Measurements from ENCODE around the gene NAA38.
"Not testable (repeated sequence)": the region's sequence is repeated elsewhere in the genome, so short reads cannot be mapped to it uniquely, and the experiment has no call there.

The NAA38 gene

GRCh38 chr17:7831233-7831632 is 26.1 kb downstream of the NAA38 start:
- no peak for DNase-seq

- no peak for DNase-seq
Measured at GRCh38 chr17:7830616-7831015, 26.7 kb downstream of the NAA38 start.

- peak in 8 of 58 donors; percentile 6 to 46 (median 12) for DNase-seq
Measured at GRCh38 chr17:7825206-7825990, 32.0 kb downstream of the NAA38 start.

GRCh38 chr17:7824021-7824924 is 33.1 kb downstream of the NAA38 start:
- no peak for DNase-seq

- peak in 1 of 58 donors; percentile 29 for DNase-seq
Measured at GRCh38 chr17:7823581-7824001, 33.8 kb downstream of the NAA38 start.

GRCh38 chr17:7822126-7822525 is 35.2 kb downstream of the NAA38 start:
- DNase-seq, result no peak

GRCh38 chr17:7820231-7820630 is 37.1 kb downstream of the NAA38 start:
- DNase-seq, result no peak

GRCh38 chr17:7818746-7819645 is 38.4 kb downstream of the NAA38 start:
- DNase-seq, result no peak

GRCh38 chr17:7818026-7818425 is 39.3 kb downstream of the NAA38 start:
- DNase-seq, result no peak

- no peak for DNase-seq
Measured at GRCh38 chr17:7817643-7817964, 39.8 kb downstream of the NAA38 start.

- no peak for DNase-seq
Measured at GRCh38 chr17:7816926-7817642, 40.3 kb downstream of the NAA38 start.

- DNase-seq, result no peak
Measured at GRCh38 chr17:7814969-7815368, 42.4 kb downstream of the NAA38 start.

- no peak for DNase-seq
Measured at GRCh38 chr17:7811251-7811650, 46.1 kb downstream of the NAA38 start.

- DNase-seq, result not testable (repeated sequence)
Measured at GRCh38 chr17:7809791-7810343, 47.5 kb downstream of the NAA38 start.

- no peak for DNase-seq
Measured at GRCh38 chr17:7809086-7809790, 48.1 kb downstream of the NAA38 start.

GRCh38 chr17:7807206-7807605 is 50.2 kb downstream of the NAA38 start:
- DNase-seq, result no peak
